Stimulated activated CD4-positive, alpha-beta T cell treated with anti-CD3 and anti-CD28 coated beads, Interleukin-15, amount 100 ng/mL, for 24 hours (primary cell): ENCODE data around the gene KLRB1.
A peak's percentile ranks its signal among the peaks of the same experiment; 100 is the strongest.

ENCODE experiments used
- DNase-seq: peaks from one replicate; pipeline ENCODE4 v3.0.0-alpha.2; 2020

KLRB1 gene

GRCh38 chr12:9607716-9608115, at the start of gene KLRB1:
Gene KLRB1 (minus strand): TSS chr12:9607916. CDS start chr12:9607839, 77 bp downstream.
- DNase-seq = no peak

- DNase-seq = peak; percentile 80
Observed at GRCh38 chr12:9651265-9651729, 43.6 kb upstream of the KLRB1 start.

GRCh38 chr12:9650151-9650576, 42.4 kb upstream of the KLRB1 start:
- no peak for DNase-seq

GRCh38 chr12:9649532-9649940, 41.8 kb upstream of the KLRB1 start:
- peak; percentile 61 for DNase-seq

GRCh38 chr12:9648701-9649531, 41.2 kb upstream of the KLRB1 start:
- no peak for DNase-seq

GRCh38 chr12:9647825-9648700, 40.3 kb upstream of the KLRB1 start:
- peak; percentile 96 for DNase-seq

GRCh38 chr12:9646794-9647781, 39.4 kb upstream of the KLRB1 start:
- DNase-seq = no peak

GRCh38 chr12:9644985-9645551, 37.4 kb upstream of the KLRB1 start:
- DNase-seq = peak; percentile 50

- no peak for DNase-seq
Observed at GRCh38 chr12:9643266-9643660, 35.5 kb upstream of the KLRB1 start.

GRCh38 chr12:9642606-9643265, 35.0 kb upstream of the KLRB1 start:
- no peak for DNase-seq

GRCh38 chr12:9640024-9640423, 32.3 kb upstream of the KLRB1 start:
- no peak for DNase-seq

GRCh38 chr12:9636851-9637206, 29.1 kb upstream of the KLRB1 start:
- DNase-seq = no peak

GRCh38 chr12:9636150-9636850, 28.6 kb upstream of the KLRB1 start:
- DNase-seq = no peak

- DNase-seq = no peak
Observed at GRCh38 chr12:9634969-9635754, 27.4 kb upstream of the KLRB1 start.

- peak; percentile 84 for DNase-seq
Observed at GRCh38 chr12:9634177-9634803, 26.6 kb upstream of the KLRB1 start.

GRCh38 chr12:9632766-9633165, 25.1 kb upstream of the KLRB1 start:
- DNase-seq = no peak

GRCh38 chr12:9626821-9627220, 19.1 kb upstream of the KLRB1 start:
- no peak for DNase-seq

GRCh38 chr12:9626291-9626690, 18.6 kb upstream of the KLRB1 start:
- no peak for DNase-seq

- DNase-seq = no peak
Observed at GRCh38 chr12:9625019-9625418, 17.3 kb upstream of the KLRB1 start.
